Measurements from ENCODE around the gene IGF1R. TPM values are rescaled to one million over a fixed set of nuclear protein-coding genes. Genes with fewer than 3 reads are reported as not detected.
A peak's percentile ranks its signal among the peaks of the same experiment; 100 is the strongest.

The IGF1R gene
- total and polyA plus RNA-seq, 2 of the 8 experiments (the other 6 are each of a cell fraction or from before 2014, with no cell fraction given), result 32.9 to 109 TPM

DNA sequence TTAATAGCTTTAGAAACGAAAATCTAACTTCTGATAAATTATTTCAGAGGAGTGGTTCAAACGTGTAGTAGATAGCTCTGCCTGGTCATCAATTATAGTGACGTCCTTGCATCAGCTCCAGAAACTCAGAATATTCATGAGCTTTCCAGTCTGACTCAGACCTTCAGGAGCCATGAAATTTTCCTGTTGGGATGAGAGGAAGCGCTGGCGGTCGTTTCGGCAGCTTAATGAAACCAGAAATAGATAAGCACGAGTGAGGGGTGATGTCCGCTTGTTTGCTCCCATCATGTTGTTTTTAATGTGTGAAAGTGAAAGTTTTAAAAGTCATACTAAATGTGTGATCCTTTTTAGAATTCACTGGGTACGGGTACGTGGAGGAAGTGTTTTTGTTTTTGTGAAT lies 218.2 kb downstream of the IGF1R start:
- H2AFZ ChIP-seq (ENCODE audit: low read length), result no peak overlapping the region
- TF ChIP-seq, protein P1, sequence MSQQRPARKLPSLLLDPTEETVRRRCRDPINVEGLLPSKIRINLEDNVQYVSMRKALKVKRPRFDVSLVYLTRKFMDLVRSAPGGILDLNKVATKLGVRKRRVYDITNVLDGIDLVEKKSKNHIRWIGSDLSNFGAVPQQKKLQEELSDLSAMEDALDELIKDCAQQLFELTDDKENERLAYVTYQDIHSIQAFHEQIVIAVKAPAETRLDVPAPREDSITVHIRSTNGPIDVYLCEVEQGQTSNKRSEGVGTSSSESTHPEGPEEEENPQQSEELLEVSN (IDR thresholded peaks at IDR 0.05), result no peak
- TF ChIP-seq RNF2 (IDR thresholded peaks at IDR 0.05; ENCODE audit: borderline replicate concordance, low read depth, low read length, missing control alignments, poor library complexity, severe bottlenecking) (no peak), CEBPB (IDR thresholded peaks at IDR 0.05; ENCODE audit: low read depth, low read length) (no peak), RXRA (IDR thresholded peaks at IDR 0.05; ENCODE audit: insufficient read depth, low read depth, low read length) (no peak)
- TF ChIP-seq, protein P2, sequence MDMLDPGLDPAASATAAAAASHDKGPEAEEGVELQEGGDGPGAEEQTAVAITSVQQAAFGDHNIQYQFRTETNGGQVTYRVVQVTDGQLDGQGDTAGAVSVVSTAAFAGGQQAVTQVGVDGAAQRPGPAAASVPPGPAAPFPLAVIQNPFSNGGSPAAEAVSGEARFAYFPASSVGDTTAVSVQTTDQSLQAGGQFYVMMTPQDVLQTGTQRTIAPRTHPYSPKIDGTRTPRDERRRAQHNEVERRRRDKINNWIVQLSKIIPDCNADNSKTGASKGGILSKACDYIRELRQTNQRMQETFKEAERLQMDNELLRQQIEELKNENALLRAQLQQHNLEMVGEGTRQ (IDR thresholded peaks at IDR 0.05; ENCODE audit: low read length), result no peak
- H3K23ac ChIP-seq (ENCODE audit: insufficient read length), result no peak overlapping the region
- FAIRE-seq (no peak), DNase-seq (ENCODE audit: low read depth in 1 of 2, low spot score in 2 of 2) (no peak)
- H2BK15ac ChIP-seq (ENCODE audit: low read length), result no peak overlapping the region
- peak overlapping the region; percentile 80; the same call in 1 of the 2 replicates for H2BK12ac ChIP-seq (ENCODE audit: low read depth, low read length)
- peak overlapping the region in 1 of 4 experiments; percentile 14; a peak in 1 of 8 replicates for H3K4me3 ChIP-seq (ENCODE audit: extremely low read depth in 1 of 4, insufficient read depth in 2 of 4, low read depth in 3 of 4, low read length in 4 of 4)
- no peaks in the 10 kb centered on the region for H3K9me3 ChIP-seq (ENCODE audit: insufficient read depth in 2 of 2, low read depth in 1 of 2, low read length in 1 of 2)
- H3K79me1 ChIP-seq (ENCODE audit: low read depth, low read length), result peaks cover 11% of the 10 kb centered on the region; the same call in 1 of the 2 replicates
- H3K4ac ChIP-seq (replicated peaks; ENCODE audit: insufficient read length, low read depth, low read length), result no peak overlapping the region
- 52% methylated on average over 11 of the region's 11 CpGs; no CpG with 5 or more reads in 1 of the 2 experiments for WGBS, 2 experiments (ENCODE audit: extremely low coverage in 1 of 2, insufficient coverage in 1 of 2, insufficient read length in 1 of 2, insufficient replicate concordance in 2 of 2, low coverage in 1 of 2, low lambda C conversion rate in 2 of 2, missing lambda C conversion rate in 1 of 2)
- no peak overlapping the region for H2AK5ac ChIP-seq (ENCODE audit: low read depth, low read length)
- peak overlapping the region in 1 of 2 experiments; percentile 82; a peak in 1 of 4 replicates for H3K4me2 ChIP-seq (ENCODE audit: insufficient read depth in 1 of 2, low read depth in 2 of 2, low read length in 2 of 2)
- H3K4me1 ChIP-seq (replicated peaks in 1 of 4; ENCODE audit: control insufficient read depth in 3 of 4, insufficient read depth in 4 of 4, low read length in 3 of 4), result peaks cover 6 to 20% (median 15%) of the 10 kb centered on the region in 4 experiments
- no peak overlapping the region for H3K9ac ChIP-seq (replicated peaks in 1 of 4; ENCODE audit: extremely low read depth in 1 of 4, low read depth in 3 of 4, low read length in 3 of 4)
- H4K20me1 ChIP-seq (replicated peaks in 1 of 2; ENCODE audit: control insufficient read depth in 1 of 2, insufficient read depth in 2 of 2, low read length in 2 of 2), result peaks cover 7% of the 10 kb centered on the region in 2 experiments
- peaks cover 15 to 98% of the 10 kb centered on the region in 2 experiments for H3K79me2 ChIP-seq (ENCODE audit: control insufficient read depth in 1 of 2, insufficient read depth in 2 of 2, low read length in 2 of 2)
- H3K36me3 ChIP-seq (ENCODE audit: control insufficient read depth in 2 of 4, insufficient read depth in 4 of 4, low read length in 3 of 4), result no peaks in the 10 kb centered on the region
- no peaks in the 10 kb centered on the region; a peak in 1 of 7 replicates for H3K27me3 ChIP-seq (replicated peaks in 1 of 4; ENCODE audit: control insufficient read depth in 3 of 4, extremely low read depth in 1 of 4, insufficient read depth in 3 of 4, low read length in 3 of 4)
- no peak overlapping the region for H4K5ac ChIP-seq (ENCODE audit: insufficient read length, low read depth, low read length)
- H3K23me2 ChIP-seq (ENCODE audit: low read depth, low read length), result no peaks in the 10 kb centered on the region
- H3K18ac ChIP-seq (ENCODE audit: extremely low read depth, low read length), result no peak overlapping the region
- no peak overlapping the region for H3K27ac ChIP-seq (ENCODE audit: low read depth, low read length)
- H2BK5ac ChIP-seq (ENCODE audit: low read depth, low read length), result peak overlapping the region; percentile 60; the same call in 1 of the 2 replicates
- H2BK20ac ChIP-seq (ENCODE audit: low read length), result no peak overlapping the region
- no peak overlapping the region for H2BK120ac ChIP-seq (replicated peaks; ENCODE audit: low read depth, low read length)
- H4K91ac ChIP-seq (replicated peaks; ENCODE audit: insufficient read length, low read length), result no peak overlapping the region
- POLR2A ChIA-PET (ENCODE audit: partially characterized antibody), result interaction anchor here (0.8 to 1.3 kb wide), 4 partner anchors 10 to 344 kb away, joined by 3 to 6 read pairs (median 3); no protein-coding TSS in a partner anchor
- H3K56ac ChIP-seq (replicated peaks; ENCODE audit: insufficient read length, low read depth, low read length), result no peak overlapping the region
- CTCF ChIA-PET (ENCODE audit: partially characterized antibody), result interaction anchor here (0.6 to 4.5 kb wide), 6 partner anchors 10 to 344 kb away, joined by 3 to 38 read pairs (median 3); no protein-coding TSS in a partner anchor
- H4K8ac ChIP-seq (ENCODE audit: extremely low read depth, insufficient read depth, low read length), result no peak overlapping the region
- no peak overlapping the region for H3K14ac ChIP-seq (ENCODE audit: insufficient read length)
